Vagina (tissue), 2 donors: ENCODE results near the gene NXPH2. TPM values are rescaled to one million over a fixed set of nuclear protein-coding genes. Genes with fewer than 3 reads are reported as not detected.

Experiments used
- DNase-seq, 2 donors: peaks; one replicate each; pipeline ENCODE4 v3.0.0-alpha.2; 2017; ENCODE audit errors: extremely low spot score in 2 of 2
- H3K27ac ChIP-seq: fragments of 200-600 bp; sonication (generic); one replicate; pipeline ENCODE4 v1.5.1; 2019
- H3K27me3 ChIP-seq: fragments of 200-600 bp; sonication (generic); one replicate; pipeline ENCODE4 v1.5.1; 2019
- H3K36me3 ChIP-seq, 2 donors: fragments of 200-600 bp; sonication (generic); one replicate each; pipeline ENCODE4 v1.5.1; 2017 to 2019
- H3K4me1 ChIP-seq: fragments of 200-600 bp; sonication (generic); one replicate; pipeline ENCODE4 v1.5.1; 2019
- H3K4me3 ChIP-seq, 2 donors: fragments of 200-600 bp; sonication (generic); 1 replicate in 1 of 2; 2 replicates in 1 of 2; pipeline ENCODE4 v1.5.1; 2016 to 2019
- H3K9me3 ChIP-seq: fragments of 200-600 bp; sonication (generic); one replicate; pipeline ENCODE4 v1.5.1; 2019
- CTCF ChIP-seq, 3 experiments: fragments of 450-650 bp in 2 of 3; fragments of 200-600 bp in 1 of 3; sonication (generic) in 1 of 3; IDR thresholded peaks; one replicate each; pipeline ENCODE4 v1.5.1; 2017 to 2019; ENCODE audit warnings: antibody characterized with exemption in 3 of 3, mild to moderate bottlenecking in 2 of 3, moderate library complexity in 2 of 3
- POLR2A ChIP-seq, 2 donors: fragments of 450-650 bp; IDR thresholded peaks; one replicate each; pipeline ENCODE4 v1.6.1; 2017; ENCODE audit warnings: antibody characterized with exemption in 2 of 2, mild to moderate bottlenecking in 2 of 2, moderate library complexity in 2 of 2
- POLR2AphosphoS5 ChIP-seq, 2 donors: sonication (generic); formaldehyde crosslinking; IDR thresholded peaks; one replicate each; pipeline ENCODE4 v1.9.0; 2017; ENCODE audit warnings: antibody characterized with exemption in 2 of 2, mild to moderate bottlenecking in 2 of 2, low read depth in 1 of 2; ENCODE audit not compliant: insufficient read depth in 1 of 2
- intact Hi-C: fragments of 100-400 bp; cut with DNase I; formaldehyde crosslinking; loops from one replicate; pipeline ENCODE4 v1.15.1; 2023
- total RNA-seq: library from RNA; depleted of rRNA; stranded (reverse); fragments of >200 nt; gene quantifications from one replicate; pipeline ENCODE4 v1.2.3, GENCODE V29; 2016

The NXPH2 gene
- total RNA-seq, 1 donor from 2014 or later, result not detected

- Histone ChIP-seq H3K36me3 (no peaks in the 10 kb centered on the region), H3K4me3 (no peak overlapping the region), H3K27me3 (no peaks in the 10 kb centered on the region), H3K4me1 (no peaks in the 10 kb centered on the region), H3K9me3 (no peaks in the 10 kb centered on the region), H3K27ac (no peak overlapping the region)
- DNase-seq, result no peak
- intact Hi-C loops, result no loop called here
- TF ChIP-seq POLR2A (IDR thresholded peaks at IDR 0.05) (no peak), POLR2AphosphoS5 (IDR thresholded peaks at IDR 0.05; ENCODE audit: insufficient read depth in 1 of 2, low read depth in 1 of 2) (no peak), CTCF (IDR thresholded peaks at IDR 0.05) (no peak)
Measured at GRCh38 chr2:138676619-138677021, 103.6 kb downstream of the NXPH2 start.

- DNase-seq, result no peak
- intact Hi-C loops, result no loop called here
Measured at GRCh38 chr2:138671566-138671965, 108.6 kb downstream of the NXPH2 start.

GRCh38 chr2:138670734-138671133 is 109.5 kb downstream of the NXPH2 start:
- no peak for DNase-seq
- H3K36me3 ChIP-seq, result no peaks in the 10 kb centered on the region
- TF ChIP-seq POLR2A (IDR thresholded peaks at IDR 0.05), result no peak
- no peak for TF ChIP-seq CTCF (IDR thresholded peaks at IDR 0.05)
- no peak for TF ChIP-seq POLR2AphosphoS5 (IDR thresholded peaks at IDR 0.05; ENCODE audit: insufficient read depth in 1 of 2, low read depth in 1 of 2)
- no peak overlapping the region for H3K27ac ChIP-seq
- H3K4me1 ChIP-seq, result no peaks in the 10 kb centered on the region
- no peak overlapping the region for H3K4me3 ChIP-seq
- H3K9me3 ChIP-seq, result no peaks in the 10 kb centered on the region
- intact Hi-C loops, result no loop called here
- H3K27me3 ChIP-seq, result no peaks in the 10 kb centered on the region

More at GRCh38 chr2:138671566-138671965, 108.6 kb downstream of the NXPH2 start:
- H3K9me3 ChIP-seq, result no peaks in the 10 kb centered on the region
- no peak overlapping the region for H3K4me3 ChIP-seq
- H3K27me3 ChIP-seq, result no peaks in the 10 kb centered on the region
- no peak overlapping the region for H3K27ac ChIP-seq
- no peak for TF ChIP-seq POLR2AphosphoS5 (IDR thresholded peaks at IDR 0.05; ENCODE audit: insufficient read depth in 1 of 2, low read depth in 1 of 2)
- no peaks in the 10 kb centered on the region for H3K4me1 ChIP-seq
- no peaks in the 10 kb centered on the region for H3K36me3 ChIP-seq

- TF ChIP-seq POLR2AphosphoS5 (IDR thresholded peaks at IDR 0.05; ENCODE audit: insufficient read depth in 1 of 2, low read depth in 1 of 2) (no peak), CTCF (IDR thresholded peaks at IDR 0.05) (no peak), POLR2A (IDR thresholded peaks at IDR 0.05) (no peak)
- no peak for DNase-seq
Measured at GRCh38 chr2:138665937-138666336, 114.3 kb downstream of the NXPH2 start.

GRCh38 chr2:138658187-138658894 is 121.8 kb downstream of the NXPH2 start:
- no peaks in the 10 kb centered on the region for H3K27me3 ChIP-seq
- TF ChIP-seq POLR2AphosphoS5 (IDR thresholded peaks at IDR 0.05; ENCODE audit: insufficient read depth in 1 of 2, low read depth in 1 of 2) (no peak), CTCF (IDR thresholded peaks at IDR 0.05) (no peak), POLR2A (IDR thresholded peaks at IDR 0.05) (no peak)
- H3K36me3 ChIP-seq, result no peaks in the 10 kb centered on the region
- no peak overlapping the region for H3K27ac ChIP-seq
- intact Hi-C loops, result no loop called here
- H3K9me3 ChIP-seq, result no peaks in the 10 kb centered on the region
- H3K4me3 ChIP-seq, result no peak overlapping the region
- no peak for DNase-seq
- H3K4me1 ChIP-seq, result no peaks in the 10 kb centered on the region

More at GRCh38 chr2:138665937-138666336, 114.3 kb downstream of the NXPH2 start:
- no peaks in the 10 kb centered on the region for H3K4me1 ChIP-seq
- no peaks in the 10 kb centered on the region for H3K36me3 ChIP-seq
- intact Hi-C loops, result no loop called here
- no peak overlapping the region for H3K27ac ChIP-seq
- H3K27me3 ChIP-seq, result no peaks in the 10 kb centered on the region
- H3K9me3 ChIP-seq, result no peaks in the 10 kb centered on the region
- no peak overlapping the region for H3K4me3 ChIP-seq
